GM18907 (cell line): ENCODE data around the gene DCLK1.

Experiments used
- ATAC-seq: cut with Tn5 transposase; IDR thresholded peaks from one replicate; pipeline ENCODE4 v1.9.1; 2021; ENCODE audit warnings: mild to moderate bottlenecking, moderate library complexity; ENCODE audit not compliant: unreplicated experiment

DCLK1 gene

GRCh38 chr13:35909837-35910540 lies 221.2 kb downstream of the DCLK1 start:
- ATAC-seq = no peak

GRCh38 chr13:35909091-35909490 lies 222.1 kb downstream of the DCLK1 start:
- ATAC-seq = no peak

- no peak for ATAC-seq
These were observed 223.0 kb downstream of the DCLK1 start for GRCh38 chr13:35908226-35908625.

- ATAC-seq = no peak
These were observed 224.5 kb downstream of the DCLK1 start for GRCh38 chr13:35906636-35907035.

GRCh38 chr13:35903075-35903474 lies 228.1 kb downstream of the DCLK1 start:
- no peak for ATAC-seq

GRCh38 chr13:35898041-35898440 lies 233.1 kb downstream of the DCLK1 start:
- ATAC-seq = no peak

- ATAC-seq = no peak
These were observed 236.5 kb downstream of the DCLK1 start for GRCh38 chr13:35894636-35895035.

GRCh38 chr13:35892837-35893814 lies 238.1 kb downstream of the DCLK1 start:
- ATAC-seq = no peak

- ATAC-seq = no peak
These were observed 239.4 kb downstream of the DCLK1 start for GRCh38 chr13:35891507-35892441.

GRCh38 chr13:35889560-35889959 lies 241.6 kb downstream of the DCLK1 start:
- no peak for ATAC-seq

- ATAC-seq = no peak
These were observed 242.2 kb downstream of the DCLK1 start for GRCh38 chr13:35888981-35889380.

- no peak for ATAC-seq
These were observed 242.7 kb downstream of the DCLK1 start for GRCh38 chr13:35888457-35888883.

GRCh38 chr13:35887115-35887666 lies 244.0 kb downstream of the DCLK1 start:
- no peak for ATAC-seq

- ATAC-seq = no peak
These were observed 244.7 kb downstream of the DCLK1 start for GRCh38 chr13:35886332-35887114.

- no peak for ATAC-seq
These were observed 246.9 kb downstream of the DCLK1 start for GRCh38 chr13:35884211-35884760.

GRCh38 chr13:35882722-35883497 lies 248.3 kb downstream of the DCLK1 start:
- ATAC-seq = no peak

- no peak for ATAC-seq
These were observed 249.8 kb downstream of the DCLK1 start for GRCh38 chr13:35881360-35881759.

- no peak for ATAC-seq
These were observed 252.1 kb downstream of the DCLK1 start for GRCh38 chr13:35879111-35879510.

GRCh38 chr13:35876601-35877000 lies 254.6 kb downstream of the DCLK1 start:
- ATAC-seq = no peak
